BE2C (cell line): Measurements from ENCODE around the gene SRF.

Experiments
- DNase-seq: peaks from one replicate; pipeline ENCODE4 v3.0.0-alpha.2; 2020
- H3K27me3 ChIP-seq: fragments of 250-450 bp; sonication (Bioruptor Pico); 2 replicates; pipeline ENCODE4 v1.5.1; 2020; ENCODE audit warnings: mild to moderate bottlenecking
- H3K36me3 ChIP-seq: fragments of 250-450 bp; sonication (Bioruptor Pico); 2 replicates; pipeline ENCODE4 v1.5.1; 2020; ENCODE audit warnings: mild to moderate bottlenecking
- H3K4me1 ChIP-seq: fragments of 250-450 bp; sonication (Bioruptor Pico); 2 replicates; pipeline ENCODE4 v1.5.1; 2020
- H3K4me3 ChIP-seq: 2 replicates; pipeline ENCODE4 v1.5.1; 2011; ENCODE audit warnings: low read depth, low read length
- H3K9me3 ChIP-seq: fragments of 250-450 bp; sonication (Bioruptor Pico); 2 replicates; pipeline ENCODE4 v1.5.1; 2020
- TF ChIP-seq, protein P1 (sequence below): IDR thresholded peaks from 2 replicates; pipeline ENCODE4 v1.5.1; 2012; ENCODE audit warnings: mild to moderate bottlenecking, low read depth, low read length

SRF gene

DNA sequence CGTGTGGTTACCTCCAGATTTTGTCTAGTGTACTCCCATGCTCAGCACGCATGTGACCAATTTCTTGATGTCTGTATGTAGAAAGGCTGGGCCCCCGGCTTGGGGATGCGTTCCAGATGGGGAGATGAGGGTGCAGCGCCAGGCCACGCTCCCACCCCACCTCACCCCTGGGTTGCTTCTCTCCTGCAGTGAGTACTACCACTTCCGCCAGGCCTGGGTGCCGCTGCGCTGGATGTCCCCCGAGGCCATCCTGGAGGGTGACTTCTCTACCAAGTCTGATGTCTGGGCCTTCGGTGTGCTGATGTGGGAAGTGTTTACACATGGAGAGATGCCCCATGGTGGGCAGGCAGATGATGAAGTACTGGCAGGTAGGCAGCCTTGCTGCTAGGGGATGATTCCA lies 11.5 kb upstream of the SRF start:
- TF ChIP-seq, protein P1, sequence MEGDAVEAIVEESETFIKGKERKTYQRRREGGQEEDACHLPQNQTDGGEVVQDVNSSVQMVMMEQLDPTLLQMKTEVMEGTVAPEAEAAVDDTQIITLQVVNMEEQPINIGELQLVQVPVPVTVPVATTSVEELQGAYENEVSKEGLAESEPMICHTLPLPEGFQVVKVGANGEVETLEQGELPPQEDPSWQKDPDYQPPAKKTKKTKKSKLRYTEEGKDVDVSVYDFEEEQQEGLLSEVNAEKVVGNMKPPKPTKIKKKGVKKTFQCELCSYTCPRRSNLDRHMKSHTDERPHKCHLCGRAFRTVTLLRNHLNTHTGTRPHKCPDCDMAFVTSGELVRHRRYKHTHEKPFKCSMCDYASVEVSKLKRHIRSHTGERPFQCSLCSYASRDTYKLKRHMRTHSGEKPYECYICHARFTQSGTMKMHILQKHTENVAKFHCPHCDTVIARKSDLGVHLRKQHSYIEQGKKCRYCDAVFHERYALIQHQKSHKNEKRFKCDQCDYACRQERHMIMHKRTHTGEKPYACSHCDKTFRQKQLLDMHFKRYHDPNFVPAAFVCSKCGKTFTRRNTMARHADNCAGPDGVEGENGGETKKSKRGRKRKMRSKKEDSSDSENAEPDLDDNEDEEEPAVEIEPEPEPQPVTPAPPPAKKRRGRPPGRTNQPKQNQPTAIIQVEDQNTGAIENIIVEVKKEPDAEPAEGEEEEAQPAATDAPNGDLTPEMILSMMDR = no peak
- DNase-seq = no peak
- Histone ChIP-seq H3K4me3 (no peak overlapping the region), H3K36me3 (peaks cover 11% of the 10 kb centered on the region; the same call in 1 of the 2 replicates), H3K4me1 (no peaks in the 10 kb centered on the region), H3K9me3 (no peaks in the 10 kb centered on the region), H3K27me3 (no peaks in the 10 kb centered on the region)

DNA sequence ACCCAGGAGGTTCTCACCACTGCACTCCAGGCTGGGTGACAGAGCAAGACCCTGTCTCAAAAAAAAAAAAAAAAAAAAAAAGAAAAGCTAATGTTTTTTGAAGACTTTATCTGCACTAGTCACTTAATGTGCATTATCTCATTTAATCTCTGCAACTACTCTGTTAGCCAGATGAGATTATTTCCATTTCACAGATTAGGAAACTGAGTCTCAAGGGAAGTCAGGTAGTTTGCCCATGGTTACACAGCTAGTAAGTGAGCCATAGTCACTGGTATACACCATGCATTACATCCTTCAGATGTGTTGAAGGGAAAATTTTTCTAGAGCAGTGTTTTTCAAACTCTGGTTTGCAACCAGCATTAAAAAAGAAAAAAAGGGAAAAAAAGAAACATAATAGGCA lies 7.2 kb upstream of the SRF start:
- no peaks in the 10 kb centered on the region for H3K27me3 ChIP-seq
- no peak for DNase-seq
- TF ChIP-seq, protein P1 = no peak
- no peaks in the 10 kb centered on the region for H3K9me3 ChIP-seq
- peaks cover 8% of the 10 kb centered on the region; the same call in 1 of the 2 replicates for H3K36me3 ChIP-seq
- no peaks in the 10 kb centered on the region for H3K4me1 ChIP-seq
- H3K4me3 ChIP-seq = no peak overlapping the region

DNA sequence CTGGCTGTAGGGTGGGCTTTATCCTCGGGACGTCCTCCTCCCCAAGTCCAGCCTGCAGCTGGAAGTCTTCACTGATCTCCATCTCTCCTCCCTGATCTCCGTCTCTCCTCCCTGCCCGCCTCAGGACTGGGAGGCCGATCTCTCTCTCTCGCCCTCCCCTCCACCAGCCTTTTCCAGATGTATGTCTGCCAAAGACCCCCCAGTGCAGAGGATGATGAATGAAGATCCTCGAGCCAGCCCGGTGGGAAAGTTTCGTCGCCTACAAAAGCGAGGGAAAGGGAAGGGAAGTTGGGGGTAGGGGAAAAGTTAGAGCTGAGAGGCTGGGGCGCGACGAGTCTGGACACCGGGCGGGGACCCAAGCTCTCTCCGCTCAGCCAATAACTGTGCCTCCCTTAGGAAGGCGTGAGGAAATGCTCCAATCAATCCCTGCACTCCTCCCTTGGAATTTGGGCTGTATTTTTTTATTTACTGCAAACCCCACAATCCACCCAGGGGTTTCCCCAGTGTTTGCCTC lies 595 bp upstream of the SRF start:
- no peaks in the 10 kb centered on the region for H3K27me3 ChIP-seq
- peak; percentile 72 for DNase-seq
- H3K4me3 ChIP-seq = peak overlapping the region; percentile 76
- peaks cover 12% of the 10 kb centered on the region for H3K36me3 ChIP-seq
- H3K9me3 ChIP-seq = no peaks in the 10 kb centered on the region
- TF ChIP-seq, protein P1 = no peak
- H3K4me1 ChIP-seq = peaks cover 12% of the 10 kb centered on the region

DNA sequence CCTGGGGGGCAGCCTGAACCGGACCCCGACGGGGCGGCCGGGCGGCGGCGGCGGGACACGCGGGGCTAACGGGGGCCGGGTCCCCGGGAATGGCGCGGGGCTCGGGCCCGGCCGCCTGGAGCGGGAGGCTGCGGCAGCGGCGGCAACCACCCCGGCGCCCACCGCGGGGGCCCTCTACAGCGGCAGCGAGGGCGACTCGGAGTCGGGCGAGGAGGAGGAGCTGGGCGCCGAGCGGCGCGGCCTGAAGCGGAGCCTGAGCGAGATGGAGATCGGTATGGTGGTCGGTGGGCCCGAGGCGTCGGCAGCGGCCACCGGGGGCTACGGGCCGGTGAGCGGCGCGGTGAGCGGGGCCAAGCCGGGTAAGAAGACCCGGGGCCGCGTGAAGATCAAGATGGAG lies 636 bp downstream of the SRF start:
- TF ChIP-seq, protein P1 = no peak
- peak; percentile 39 for DNase-seq
- H3K9me3 ChIP-seq = no peaks in the 10 kb centered on the region

DNA sequence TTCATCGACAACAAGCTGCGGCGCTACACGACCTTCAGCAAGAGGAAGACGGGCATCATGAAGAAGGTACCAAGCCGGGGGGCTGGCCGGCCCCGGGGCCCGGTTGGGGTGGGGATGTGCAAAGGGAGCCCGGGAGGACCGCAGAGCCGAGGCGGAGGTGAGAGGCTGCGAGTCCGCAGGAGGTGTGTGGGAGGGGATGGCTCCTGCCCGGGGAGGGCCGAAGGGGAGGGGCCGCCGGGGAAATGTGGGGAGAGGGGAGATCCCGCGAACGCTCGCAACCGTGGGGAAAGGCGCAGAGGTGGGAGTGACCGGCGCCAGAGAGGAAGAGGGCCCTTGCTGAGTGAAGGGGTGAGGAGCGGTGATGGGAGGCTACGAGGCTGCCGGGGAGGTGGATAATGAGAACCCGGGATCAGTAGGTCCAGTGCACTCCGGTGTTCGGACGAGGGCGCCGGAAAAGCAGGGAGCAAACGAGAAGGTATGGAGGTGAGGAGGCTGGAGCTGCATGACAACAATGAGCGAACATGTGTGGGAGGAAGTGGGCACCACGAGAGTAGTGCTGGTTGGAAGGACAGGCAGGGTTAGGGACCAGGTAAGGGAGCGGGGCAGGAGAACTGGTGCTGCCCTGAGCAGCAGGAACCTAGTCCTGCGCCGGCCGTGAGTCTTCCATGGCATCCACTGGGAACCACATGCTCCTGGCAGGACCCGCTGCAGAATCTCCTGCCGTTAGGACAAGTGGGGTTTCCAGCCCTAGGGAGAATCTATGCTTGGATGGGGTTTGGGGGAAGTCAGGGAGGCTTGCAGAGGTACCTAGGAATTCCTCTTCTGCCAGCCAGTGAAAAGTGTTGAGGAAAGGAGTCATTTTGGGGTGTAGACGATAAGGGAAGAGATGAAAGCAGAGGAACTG lies 1.3 kb downstream of the SRF start:
- no peaks in the 10 kb centered on the region for H3K27me3 ChIP-seq
- TF ChIP-seq, protein P1 = no peak
- peak overlapping the region; percentile 82 for H3K4me3 ChIP-seq
- H3K36me3 ChIP-seq = peaks cover 26% of the 10 kb centered on the region
- no peaks in the 10 kb centered on the region for H3K9me3 ChIP-seq
- peaks cover 12% of the 10 kb centered on the region for H3K4me1 ChIP-seq
- peak; percentile 53 for DNase-seq

More for the DNA sequence above, 636 bp downstream of the SRF start:
- no peaks in the 10 kb centered on the region for H3K27me3 ChIP-seq
- H3K4me3 ChIP-seq = peak overlapping the region; percentile 82
- H3K4me1 ChIP-seq = peaks cover 12% of the 10 kb centered on the region
- H3K36me3 ChIP-seq = peaks cover 24% of the 10 kb centered on the region

DNA sequence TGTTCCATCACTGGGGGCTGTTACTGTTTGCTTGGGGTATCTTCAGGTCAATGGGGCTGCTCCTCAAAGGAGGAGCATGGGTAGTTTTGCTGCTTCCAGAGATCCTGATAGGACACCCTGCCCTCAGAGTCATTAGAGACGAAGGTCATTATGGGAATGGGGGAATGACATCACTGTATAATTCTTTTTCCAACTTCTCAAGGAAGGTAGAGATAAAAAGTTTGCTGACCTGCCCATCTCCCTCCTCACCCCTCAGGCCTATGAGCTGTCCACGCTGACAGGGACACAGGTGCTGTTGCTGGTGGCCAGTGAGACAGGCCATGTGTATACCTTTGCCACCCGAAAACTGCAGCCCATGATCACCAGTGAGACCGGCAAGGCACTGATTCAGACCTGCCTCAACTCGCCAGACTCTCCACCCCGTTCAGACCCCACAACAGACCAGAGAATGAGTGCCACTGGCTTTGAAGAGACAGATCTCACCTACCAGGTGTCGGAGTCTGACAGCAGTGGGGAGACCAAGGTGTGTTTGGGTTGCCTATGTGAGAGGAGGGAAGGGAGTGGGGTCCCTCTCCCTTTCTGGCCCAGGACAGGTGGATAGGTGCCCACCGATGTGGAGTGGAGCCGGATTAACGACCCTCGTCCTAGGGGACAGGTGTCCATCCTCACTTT lies 2.7 kb downstream of the SRF start:
- Histone ChIP-seq H3K27me3 (no peaks in the 10 kb centered on the region), H3K4me3 (peak overlapping the region; percentile 82), H3K4me1 (peaks cover 12% of the 10 kb centered on the region), H3K36me3 (peaks cover 35% of the 10 kb centered on the region), H3K9me3 (no peaks in the 10 kb centered on the region)
- no peak for DNase-seq
- TF ChIP-seq, protein P1 = no peak
